Hepatocyte (in vitro differentiated cells): ENCODE data around the gene PPFIBP2. TPM values are rescaled to one million over a fixed set of nuclear protein-coding genes. Genes with fewer than 3 reads are reported as not detected.

Experiments
- DNase-seq: peaks from one replicate; pipeline ENCODE4 v3.0.0-alpha.2; 2016; ENCODE audit warnings: low spot score
- H2AFZ ChIP-seq: fragments of 200-600 bp; sonication (generic); 2 replicates; pipeline ENCODE4 v1.6.0; 2016; ENCODE audit warnings: antibody characterized with exemption, mild to moderate bottlenecking
- H3K27ac ChIP-seq: fragments of 200-600 bp; sonication (generic); 2 replicates; pipeline ENCODE4 v1.5.1; 2016; ENCODE audit warnings: mild to moderate bottlenecking
- H3K27me3 ChIP-seq: fragments of 200-600 bp; sonication (generic); 2 replicates; pipeline ENCODE4 v1.6.1; 2016
- H3K36me3 ChIP-seq: fragments of 200-600 bp; sonication (generic); replicated peaks from 2 replicates; pipeline ENCODE4 v1.5.1; 2016; ENCODE audit warnings: low read depth; ENCODE audit not compliant: insufficient read depth
- H3K4me1 ChIP-seq: fragments of 200-600 bp; sonication (generic); 2 replicates; pipeline ENCODE4 v1.5.1; 2016; ENCODE audit warnings: mild to moderate bottlenecking, moderate library complexity; ENCODE audit not compliant: insufficient read depth
- H3K4me2 ChIP-seq: fragments of 200-600 bp; sonication (generic); 2 replicates; pipeline ENCODE4 v1.6.0; 2016
- H3K4me3 ChIP-seq: fragments of 200-600 bp; sonication (generic); 2 replicates; pipeline ENCODE4 v1.5.1; 2016; ENCODE audit warnings: mild to moderate bottlenecking
- H3K79me2 ChIP-seq: fragments of 200-600 bp; sonication (generic); 2 replicates; pipeline ENCODE4 v1.6.0; 2017; ENCODE audit warnings: mild to moderate bottlenecking
- H3K9me2 ChIP-seq: fragments of 200-600 bp; sonication (generic); replicated peaks from 2 replicates; pipeline ENCODE4 v1.6.0; 2017; ENCODE audit warnings: mild to moderate bottlenecking; ENCODE audit not compliant: insufficient read depth
- H3K9me3 ChIP-seq: fragments of 200-600 bp; sonication (generic); 2 replicates; pipeline ENCODE4 v1.5.1; 2016; ENCODE audit warnings: low read depth, mild to moderate bottlenecking
- H4K20me1 ChIP-seq: fragments of 200-600 bp; sonication (generic); 2 replicates; pipeline ENCODE4 v1.6.0; 2016; ENCODE audit warnings: mild to moderate bottlenecking; ENCODE audit not compliant: insufficient read depth, poor library complexity, severe bottlenecking
- EZH2 ChIP-seq: fragments of 200-600 bp; sonication (generic); IDR thresholded peaks from 2 replicates; pipeline ENCODE4 v1.6.1; 2016; ENCODE audit warnings: antibody characterized with exemption, mild to moderate bottlenecking, borderline replicate concordance
- EZH2phosphoT487 ChIP-seq: fragments of 200-600 bp; sonication (generic); IDR thresholded peaks from one replicate; pipeline ENCODE4 v1.6.1; 2018; ENCODE audit warnings: antibody characterized with exemption, mild to moderate bottlenecking, low read depth, moderate library complexity; ENCODE audit not compliant: unreplicated experiment, severe bottlenecking
- WGBS: methylation state at CpG from one replicate; pipeline ENCODE4 v1.1.6; 2016; ENCODE audit warnings: low lambda C conversion rate; ENCODE audit errors: missing lambda C conversion rate; 5-methylcytosine and 5-hydroxymethylcytosine counted together
- polyA plus RNA-seq: library from polyadenylated mRNA; unstranded; fragments of >200 nt; fragmentation: Nextera tagmentation; extraction: Ambion mirVana; gene quantifications from 2 replicates; pipeline ENCODE4 v1.2.1, GENCODE V29; 2016
- total RNA-seq: library from RNA; depleted of rRNA; stranded (reverse); fragments of >200 nt; gene quantifications from 2 replicates; pipeline ENCODE4 v1.2.3, GENCODE V29; 2014
- TF ChIP-seq, protein P1 (sequence below): fragments of 200-600 bp; sonication (generic); IDR thresholded peaks from 2 replicates; pipeline ENCODE4 v1.5.1; 2016; ENCODE audit warnings: antibody characterized with exemption, mild to moderate bottlenecking; ENCODE audit not compliant: poor library complexity

The PPFIBP2 gene
- total and polyA plus RNA-seq, 2 experiments from 2014 or later: 33.9 to 55.8 TPM

DNA sequence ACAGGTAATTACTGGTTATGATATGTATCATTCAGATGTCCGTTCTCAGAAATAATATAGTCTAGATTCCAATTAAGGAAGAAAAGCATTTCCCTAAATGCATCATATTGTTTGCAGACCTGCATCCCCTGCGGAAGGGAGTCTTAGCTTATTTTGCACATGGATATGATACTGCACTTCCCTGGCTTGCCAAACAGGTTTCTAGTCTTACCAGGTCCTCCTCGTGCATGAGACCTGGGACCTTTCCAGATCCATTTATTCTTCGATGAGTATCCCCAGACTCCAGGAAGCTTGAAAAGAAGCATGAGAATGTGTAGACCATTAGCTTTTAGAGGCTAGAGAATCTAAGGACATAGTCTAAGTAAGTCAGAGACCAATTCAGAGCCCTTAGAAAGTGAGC is 128.9 kb downstream of the PPFIBP2 start:
- Histone ChIP-seq H3K27me3 (no peaks in the 10 kb centered on the region), H3K79me2 (no peaks in the 10 kb centered on the region), H3K36me3 (no peaks in the 10 kb centered on the region), H3K4me1 (peaks cover 4% of the 10 kb centered on the region), H4K20me1 (no peaks in the 10 kb centered on the region), H3K4me3 (no peak overlapping the region), H3K4me2 (no peak overlapping the region), H2AFZ (no peak overlapping the region), H3K9me2 (no peaks in the 10 kb centered on the region), H3K27ac (no peak overlapping the region), H3K9me3 (no peaks in the 10 kb centered on the region)
- 53% methylated on average over 4 of the region's 4 CpGs for WGBS
- no peak for DNase-seq
- TF ChIP-seq EZH2phosphoT487 (no peak), EZH2 (no peak)
- TF ChIP-seq, protein P1, sequence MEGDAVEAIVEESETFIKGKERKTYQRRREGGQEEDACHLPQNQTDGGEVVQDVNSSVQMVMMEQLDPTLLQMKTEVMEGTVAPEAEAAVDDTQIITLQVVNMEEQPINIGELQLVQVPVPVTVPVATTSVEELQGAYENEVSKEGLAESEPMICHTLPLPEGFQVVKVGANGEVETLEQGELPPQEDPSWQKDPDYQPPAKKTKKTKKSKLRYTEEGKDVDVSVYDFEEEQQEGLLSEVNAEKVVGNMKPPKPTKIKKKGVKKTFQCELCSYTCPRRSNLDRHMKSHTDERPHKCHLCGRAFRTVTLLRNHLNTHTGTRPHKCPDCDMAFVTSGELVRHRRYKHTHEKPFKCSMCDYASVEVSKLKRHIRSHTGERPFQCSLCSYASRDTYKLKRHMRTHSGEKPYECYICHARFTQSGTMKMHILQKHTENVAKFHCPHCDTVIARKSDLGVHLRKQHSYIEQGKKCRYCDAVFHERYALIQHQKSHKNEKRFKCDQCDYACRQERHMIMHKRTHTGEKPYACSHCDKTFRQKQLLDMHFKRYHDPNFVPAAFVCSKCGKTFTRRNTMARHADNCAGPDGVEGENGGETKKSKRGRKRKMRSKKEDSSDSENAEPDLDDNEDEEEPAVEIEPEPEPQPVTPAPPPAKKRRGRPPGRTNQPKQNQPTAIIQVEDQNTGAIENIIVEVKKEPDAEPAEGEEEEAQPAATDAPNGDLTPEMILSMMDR: no peak

DNA sequence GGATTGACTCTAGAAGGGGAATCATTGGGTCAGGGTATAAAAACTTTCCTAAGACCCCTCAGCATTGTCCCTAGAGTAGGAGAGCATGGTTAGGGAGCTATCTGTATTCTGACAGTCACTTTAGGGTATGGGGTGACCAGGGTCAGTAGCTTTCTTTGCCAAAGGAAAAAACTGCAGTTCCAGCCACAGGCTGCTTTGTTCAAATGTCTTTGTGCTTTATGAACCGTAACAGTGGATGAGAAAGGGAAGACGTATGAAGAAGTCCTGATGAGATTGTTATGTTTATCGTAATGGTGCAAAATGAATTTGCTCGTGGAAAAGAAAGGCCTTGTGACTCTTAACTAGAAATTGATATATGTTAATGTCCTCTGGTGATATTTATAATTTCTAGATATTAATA is 129.5 kb downstream of the PPFIBP2 start:
- no peak for DNase-seq
- Histone ChIP-seq H3K9me2 (no peaks in the 10 kb centered on the region), H3K4me1 (peaks cover 4% of the 10 kb centered on the region), H3K27ac (no peak overlapping the region), H4K20me1 (no peaks in the 10 kb centered on the region), H3K9me3 (no peaks in the 10 kb centered on the region), H3K4me3 (no peak overlapping the region), H3K79me2 (no peaks in the 10 kb centered on the region), H3K36me3 (no peaks in the 10 kb centered on the region), H3K4me2 (no peak overlapping the region), H3K27me3 (no peaks in the 10 kb centered on the region), H2AFZ (no peak overlapping the region)
- TF ChIP-seq EZH2phosphoT487: no peak
- TF ChIP-seq, protein P1: no peak
- TF ChIP-seq EZH2: no peak
- WGBS: 91% methylated on average over 4 of the region's 4 CpGs

DNA sequence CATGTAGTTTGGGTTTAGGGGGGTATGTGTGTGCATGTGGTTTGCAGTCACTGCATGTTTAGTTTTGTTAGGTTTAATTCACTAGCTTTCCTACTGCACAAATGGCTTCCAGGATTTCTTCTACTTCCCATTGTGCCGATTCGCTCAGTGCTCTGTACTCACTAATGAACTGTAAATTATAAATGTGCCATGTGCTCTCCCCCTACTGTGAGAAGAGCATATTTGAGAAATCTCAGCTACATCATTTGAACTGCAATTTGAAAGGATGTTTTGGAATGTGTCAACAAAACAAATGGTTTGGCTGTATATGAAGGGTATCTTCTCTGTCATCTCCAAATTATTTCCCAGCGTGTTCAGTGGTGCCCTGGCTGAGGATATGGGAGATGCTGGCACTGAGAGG is 131.4 kb downstream of the PPFIBP2 start:
- Histone ChIP-seq H4K20me1 (no peaks in the 10 kb centered on the region), H2AFZ (no peak overlapping the region), H3K27ac (no peak overlapping the region), H3K36me3 (no peaks in the 10 kb centered on the region), H3K27me3 (no peaks in the 10 kb centered on the region), H3K4me2 (no peak overlapping the region), H3K4me3 (no peak overlapping the region), H3K79me2 (no peaks in the 10 kb centered on the region), H3K4me1 (no peaks in the 10 kb centered on the region), H3K9me2 (no peaks in the 10 kb centered on the region), H3K9me3 (no peaks in the 10 kb centered on the region)
- DNase-seq: no peak
- TF ChIP-seq, protein P1: no peak
- TF ChIP-seq EZH2: no peak
- TF ChIP-seq EZH2phosphoT487: no peak
- 86% methylated on average over 3 of the region's 3 CpGs for WGBS

DNA sequence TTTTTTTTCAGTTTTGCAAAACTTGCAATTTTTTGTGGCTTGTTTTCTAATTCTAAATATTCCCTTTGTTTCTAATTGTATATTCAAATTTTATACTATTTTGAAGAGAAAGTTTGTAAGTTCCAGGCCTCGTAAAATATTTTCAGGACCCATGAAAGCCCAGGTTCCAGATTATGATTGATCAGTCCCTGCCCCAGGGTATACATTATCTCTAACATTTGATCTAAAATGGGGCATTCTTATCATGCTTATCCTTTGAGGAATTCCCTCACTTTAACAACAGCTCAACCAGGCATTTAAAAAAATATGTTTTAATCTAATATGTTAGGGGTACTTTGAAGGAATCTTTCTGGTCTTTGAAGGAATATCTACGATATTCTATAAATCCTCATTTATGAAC is 133.1 kb downstream of the PPFIBP2 start:
- Histone ChIP-seq H2AFZ (no peak overlapping the region), H3K9me3 (no peaks in the 10 kb centered on the region), H3K27me3 (no peaks in the 10 kb centered on the region), H3K27ac (no peak overlapping the region), H3K4me2 (no peak overlapping the region), H3K36me3 (no peaks in the 10 kb centered on the region), H3K9me2 (no peaks in the 10 kb centered on the region), H4K20me1 (no peaks in the 10 kb centered on the region), H3K4me3 (no peak overlapping the region), H3K79me2 (no peaks in the 10 kb centered on the region), H3K4me1 (no peaks in the 10 kb centered on the region)
- no peak for DNase-seq
- WGBS: 92% methylated on average over 2 of the region's 2 CpGs
- TF ChIP-seq EZH2phosphoT487 (no peak), EZH2 (no peak)
- TF ChIP-seq, protein P1: no peak
